Effector memory CD4-positive, alpha-beta T cell (primary cell): ENCODE measurements around the gene OR4D10.
"Not testable (repeated sequence)": the region's sequence is repeated elsewhere in the genome, so short reads cannot be mapped to it uniquely, and the experiment has no call there.

ENCODE experiments used
- DNase-seq, 3 donors: peaks; one replicate each; pipeline ENCODE4 v3.0.0-alpha.2; 2020
- H3K27ac ChIP-seq: 2 replicates; pipeline ENCODE4 v1.7.0; 2013; ENCODE audit warnings: mild to moderate bottlenecking, low read length, moderate library complexity; ENCODE audit not compliant: insufficient read depth, poor library complexity, severe bottlenecking
- H3K27me3 ChIP-seq: replicated peaks from 2 replicates; pipeline ENCODE4 v1.7.0; 2013; ENCODE audit warnings: mild to moderate bottlenecking, low read length; ENCODE audit not compliant: insufficient read depth, control insufficient read depth, poor library complexity, severe bottlenecking
- H3K36me3 ChIP-seq: 2 replicates; pipeline ENCODE4 v1.7.0; 2013; ENCODE audit warnings: mild to moderate bottlenecking, low read length, moderate library complexity; ENCODE audit not compliant: control insufficient read depth, insufficient read depth
- H3K4me1 ChIP-seq: 2 replicates; pipeline ENCODE4 v1.7.0; 2013; ENCODE audit warnings: low read length, mild to moderate bottlenecking; ENCODE audit not compliant: control insufficient read depth, insufficient read depth, poor library complexity, severe bottlenecking
- H3K4me3 ChIP-seq: 2 replicates; pipeline ENCODE4 v1.7.0; 2013; ENCODE audit warnings: low read length, low read depth, mild to moderate bottlenecking; ENCODE audit not compliant: insufficient read depth, poor library complexity, severe bottlenecking
- H3K9me3 ChIP-seq: 2 replicates; pipeline ENCODE4 v1.7.0; 2013; ENCODE audit warnings: mild to moderate bottlenecking, low read length, moderate library complexity; ENCODE audit not compliant: control insufficient read depth

Gene OR4D10

DNA sequence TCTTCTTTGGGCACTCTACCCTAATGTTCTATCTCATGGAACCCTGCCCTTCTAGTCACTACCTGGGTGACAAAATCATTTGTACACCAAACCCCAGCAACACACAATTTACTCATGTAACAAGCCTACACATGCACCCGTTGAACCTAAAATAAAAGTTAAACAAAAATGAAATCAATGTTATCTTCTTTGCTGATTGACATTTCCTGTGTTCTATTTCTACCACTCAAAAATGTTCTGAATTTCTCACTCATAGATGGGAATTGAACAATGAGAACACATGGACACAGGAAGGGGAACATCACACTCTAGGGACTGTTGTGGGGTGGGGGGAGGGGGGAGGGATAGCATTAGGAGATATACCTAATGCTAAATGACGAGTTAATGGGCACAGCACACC is 47.0 kb downstream of the OR4D10 start:
- not testable (repeated sequence) for H3K27ac ChIP-seq, DNase-seq, H3K4me3 ChIP-seq, H3K27me3 ChIP-seq, H3K4me1 ChIP-seq, H3K36me3 ChIP-seq, H3K9me3 ChIP-seq

DNA sequence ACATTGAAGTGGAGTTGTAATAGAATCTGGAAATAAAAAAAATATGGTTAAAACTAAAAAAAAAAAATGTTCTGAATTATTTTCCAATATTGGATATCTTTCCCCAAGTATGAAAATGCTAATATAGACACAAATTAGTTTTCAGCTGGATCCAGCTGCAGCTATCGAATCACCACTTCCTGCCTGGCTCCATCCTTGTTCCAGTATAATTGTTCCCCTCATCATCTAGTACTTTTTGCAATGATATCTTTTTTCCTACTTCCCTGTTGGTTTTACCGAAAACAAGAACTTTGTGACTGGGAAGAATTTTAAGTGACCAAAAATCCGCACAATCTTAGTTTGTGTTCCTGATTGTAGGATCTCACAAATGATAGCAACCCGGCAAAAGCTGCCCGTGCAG is 47.6 kb downstream of the OR4D10 start:
- H3K4me1 ChIP-seq: no peaks in the 10 kb centered on the region

DNA sequence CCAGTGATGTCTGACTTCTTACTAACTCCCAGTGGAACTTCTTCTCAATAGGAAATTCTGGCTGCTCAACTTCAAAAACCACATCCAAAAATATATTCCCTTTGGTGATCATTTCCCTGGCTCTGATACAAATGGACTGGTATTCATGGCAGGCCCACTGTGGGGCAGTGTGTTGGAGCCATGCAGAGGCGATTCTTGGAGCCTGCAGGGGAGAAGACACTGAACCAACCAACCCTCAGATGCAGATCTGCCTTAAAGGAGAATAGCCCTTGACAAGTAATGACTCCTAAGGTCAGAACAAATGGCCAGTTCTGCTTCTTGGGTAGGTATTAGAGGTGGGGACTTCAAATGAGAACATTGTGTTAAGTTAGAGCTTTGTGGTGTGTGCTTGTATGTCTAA is 50.4 kb downstream of the OR4D10 start:
- no peak overlapping the region for H3K4me3 ChIP-seq
- no peaks in the 10 kb centered on the region for H3K4me1 ChIP-seq
- no peaks in the 10 kb centered on the region for H3K36me3 ChIP-seq
- H3K27ac ChIP-seq: no peak overlapping the region
- no peaks in the 10 kb centered on the region for H3K9me3 ChIP-seq
- no peak for DNase-seq
- no peaks in the 10 kb centered on the region for H3K27me3 ChIP-seq

More for the DNA sequence above, 47.6 kb downstream of the OR4D10 start:
- no peaks in the 10 kb centered on the region for H3K27me3 ChIP-seq
- H3K27ac ChIP-seq: no peak overlapping the region
- DNase-seq: no peak
- no peaks in the 10 kb centered on the region for H3K36me3 ChIP-seq
- H3K4me3 ChIP-seq: no peak overlapping the region
- no peaks in the 10 kb centered on the region for H3K9me3 ChIP-seq

DNA sequence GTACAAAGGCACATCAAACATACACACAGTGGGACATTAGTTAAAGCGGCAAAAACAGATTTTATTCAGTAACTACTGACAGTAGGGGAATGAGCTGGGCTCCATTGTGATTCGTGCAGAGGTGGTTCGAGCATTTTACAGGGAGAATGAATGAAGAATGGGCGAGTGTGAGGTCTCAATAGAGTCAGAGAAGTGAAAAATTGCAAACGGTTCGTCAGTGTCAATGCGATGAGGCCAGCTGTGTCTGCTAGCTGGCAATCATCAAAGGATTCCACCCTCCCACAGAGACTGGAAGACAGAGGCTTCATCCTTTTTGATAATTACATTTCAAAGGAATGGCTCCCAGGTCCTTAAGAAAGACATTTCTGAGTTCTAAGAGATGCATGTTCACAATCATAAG is 55.6 kb downstream of the OR4D10 start:
- no peaks in the 10 kb centered on the region for H3K27me3 ChIP-seq
- no peaks in the 10 kb centered on the region for H3K4me1 ChIP-seq
- H3K4me3 ChIP-seq: no peak overlapping the region
- H3K9me3 ChIP-seq: no peaks in the 10 kb centered on the region
- no peak overlapping the region for H3K27ac ChIP-seq
- DNase-seq: no peak
- no peaks in the 10 kb centered on the region for H3K36me3 ChIP-seq
